AG09319 (cell line): ENCODE data around the gene SEC16A.

ENCODE experiments used
- DNase-seq: peaks from one replicate; pipeline ENCODE4 v3.0.0-alpha.2; 2010; ENCODE audit warnings: low read depth; ENCODE audit errors: extremely low read depth
- TF ChIP-seq, protein P1 (sequence below): IDR thresholded peaks from 2 replicates; pipeline ENCODE4 v1.5.1; 2011; ENCODE audit warnings: low read depth, mild to moderate bottlenecking, inconsistent platforms, low read length, moderate library complexity

Gene SEC16A

DNA sequence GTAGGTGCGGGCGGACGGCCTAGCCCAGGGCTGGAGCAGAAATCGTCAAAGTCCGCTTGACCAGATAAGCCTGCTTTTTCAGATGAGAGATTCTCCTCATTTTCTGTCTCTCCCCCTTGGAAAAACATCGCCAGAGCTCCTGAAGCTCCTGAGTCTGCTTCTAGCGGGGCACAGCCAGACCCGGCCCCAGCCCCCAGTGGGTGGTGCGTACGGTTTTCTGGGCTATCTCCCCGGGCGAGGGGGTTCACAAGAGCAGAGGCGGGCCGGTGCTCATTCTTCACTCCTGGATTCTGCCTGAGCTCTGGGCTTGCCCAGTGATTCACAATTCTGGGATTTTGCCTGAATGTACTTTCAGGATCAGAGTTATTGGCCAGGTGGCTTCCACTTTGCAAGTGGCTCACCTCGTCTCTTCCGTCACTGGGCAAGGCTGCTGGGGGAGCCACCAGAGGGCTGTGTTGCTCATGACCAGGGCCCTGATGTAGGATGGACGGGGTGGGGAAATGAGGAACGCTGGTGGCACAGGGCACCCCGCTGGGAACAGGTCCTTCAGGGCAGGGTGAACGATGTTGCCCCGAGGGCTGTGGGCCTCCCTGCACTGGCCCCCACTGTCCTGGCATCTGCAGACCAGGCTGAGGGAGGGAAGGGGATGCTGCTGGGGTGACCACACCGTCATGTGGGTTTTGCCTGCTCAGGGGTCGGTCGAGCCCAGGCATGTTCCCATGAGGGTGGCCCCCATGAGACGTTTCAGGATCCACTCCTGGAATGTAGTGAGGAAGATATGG, 6.3 kb downstream of the SEC16A start:
- no peak for DNase-seq
- TF ChIP-seq, protein P1, sequence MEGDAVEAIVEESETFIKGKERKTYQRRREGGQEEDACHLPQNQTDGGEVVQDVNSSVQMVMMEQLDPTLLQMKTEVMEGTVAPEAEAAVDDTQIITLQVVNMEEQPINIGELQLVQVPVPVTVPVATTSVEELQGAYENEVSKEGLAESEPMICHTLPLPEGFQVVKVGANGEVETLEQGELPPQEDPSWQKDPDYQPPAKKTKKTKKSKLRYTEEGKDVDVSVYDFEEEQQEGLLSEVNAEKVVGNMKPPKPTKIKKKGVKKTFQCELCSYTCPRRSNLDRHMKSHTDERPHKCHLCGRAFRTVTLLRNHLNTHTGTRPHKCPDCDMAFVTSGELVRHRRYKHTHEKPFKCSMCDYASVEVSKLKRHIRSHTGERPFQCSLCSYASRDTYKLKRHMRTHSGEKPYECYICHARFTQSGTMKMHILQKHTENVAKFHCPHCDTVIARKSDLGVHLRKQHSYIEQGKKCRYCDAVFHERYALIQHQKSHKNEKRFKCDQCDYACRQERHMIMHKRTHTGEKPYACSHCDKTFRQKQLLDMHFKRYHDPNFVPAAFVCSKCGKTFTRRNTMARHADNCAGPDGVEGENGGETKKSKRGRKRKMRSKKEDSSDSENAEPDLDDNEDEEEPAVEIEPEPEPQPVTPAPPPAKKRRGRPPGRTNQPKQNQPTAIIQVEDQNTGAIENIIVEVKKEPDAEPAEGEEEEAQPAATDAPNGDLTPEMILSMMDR: no peak

DNA sequence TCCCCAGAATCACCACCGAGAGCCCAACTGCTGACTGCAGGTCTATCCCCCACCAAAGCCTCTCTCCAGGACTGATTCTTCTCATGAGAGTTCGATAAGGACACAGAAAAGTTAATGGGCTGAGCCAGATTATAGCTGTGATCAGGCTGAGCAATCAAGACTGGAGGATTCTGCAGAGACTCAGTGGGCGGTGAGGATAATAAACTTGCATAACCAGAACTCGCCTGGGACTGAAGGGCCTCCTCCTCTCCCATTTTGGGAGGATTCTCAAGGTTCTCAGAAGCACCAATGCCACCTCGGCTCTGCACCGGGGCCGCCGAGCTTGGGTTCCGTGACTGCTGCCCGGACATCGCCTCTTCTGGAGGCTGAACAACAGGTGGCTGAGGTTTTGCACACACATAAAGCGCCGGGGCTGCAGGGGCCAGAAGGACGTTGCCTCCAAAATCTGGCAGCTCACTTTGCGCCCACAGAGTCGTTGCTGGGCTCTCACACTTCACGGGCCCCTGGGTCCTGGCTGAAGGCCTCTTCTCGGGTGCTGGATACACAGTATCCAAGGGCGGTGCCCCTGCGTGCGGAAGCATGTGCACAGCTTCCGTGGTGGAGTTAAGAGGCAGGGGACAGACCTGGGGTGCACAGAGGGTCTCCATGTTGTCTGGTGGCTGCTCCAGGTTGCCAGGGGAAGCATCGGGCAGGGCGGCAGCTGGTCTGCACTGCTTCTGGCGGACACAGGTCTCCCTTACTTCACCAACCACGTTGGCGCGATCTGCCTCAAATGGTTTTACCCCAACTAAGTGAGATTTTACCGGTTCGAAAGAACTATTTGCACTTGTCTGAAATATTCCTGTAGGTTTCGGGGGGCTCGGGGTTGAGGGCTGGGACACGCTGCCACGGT, 7.6 kb downstream of the SEC16A start:
- TF ChIP-seq, protein P1: no peak
- DNase-seq: no peak

DNA sequence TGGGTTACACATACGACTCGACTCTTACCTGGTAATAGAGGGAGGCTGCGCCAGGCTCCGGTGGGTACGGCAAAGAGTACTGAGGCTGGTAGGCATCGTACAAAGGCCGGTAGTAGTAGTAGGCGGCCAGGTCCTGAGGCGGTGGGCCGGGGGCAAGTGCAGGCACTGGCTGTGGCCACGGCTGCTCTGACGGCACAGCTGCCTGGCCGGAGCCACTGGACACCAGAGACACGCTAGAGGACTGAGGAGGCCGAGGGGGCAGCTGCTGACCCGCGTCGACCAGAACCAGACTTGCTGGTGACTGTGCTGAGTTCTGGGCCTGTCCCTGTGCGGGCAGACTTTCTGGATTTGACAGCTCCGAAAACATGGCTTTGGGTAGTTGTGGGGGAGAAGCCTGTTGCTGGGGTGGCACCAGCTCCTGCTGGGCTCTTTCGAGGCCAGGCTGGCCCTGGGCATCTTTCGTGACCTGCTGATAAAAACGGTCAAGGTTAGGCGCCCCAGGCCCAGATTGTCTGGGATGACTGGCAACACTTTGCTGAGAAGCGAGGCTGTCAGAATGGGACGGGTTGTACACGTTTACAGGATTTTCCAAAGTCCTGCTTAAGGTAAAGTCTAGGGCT, 8.7 kb downstream of the SEC16A start:
- DNase-seq: no peak
- TF ChIP-seq, protein P1: no peak

DNA sequence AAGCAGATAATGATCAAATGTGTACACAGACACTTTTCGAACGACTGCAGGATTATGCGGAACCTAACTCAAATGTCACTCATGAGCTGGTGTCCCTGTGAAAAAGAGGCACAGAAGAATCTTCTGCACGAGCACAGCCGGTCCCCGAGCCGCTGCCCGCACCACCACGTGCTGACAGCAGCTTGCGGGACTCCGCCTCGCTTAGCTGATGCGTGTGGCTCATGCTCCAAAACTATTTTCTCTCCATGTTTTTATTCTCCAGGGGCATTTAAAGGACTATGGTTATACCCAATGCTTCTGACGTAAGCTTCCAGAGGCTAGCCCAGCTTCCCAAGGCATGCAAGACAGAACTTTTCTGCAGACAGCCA, 9.5 kb downstream of the SEC16A start:
- TF ChIP-seq, protein P1: no peak
- no peak for DNase-seq

DNA sequence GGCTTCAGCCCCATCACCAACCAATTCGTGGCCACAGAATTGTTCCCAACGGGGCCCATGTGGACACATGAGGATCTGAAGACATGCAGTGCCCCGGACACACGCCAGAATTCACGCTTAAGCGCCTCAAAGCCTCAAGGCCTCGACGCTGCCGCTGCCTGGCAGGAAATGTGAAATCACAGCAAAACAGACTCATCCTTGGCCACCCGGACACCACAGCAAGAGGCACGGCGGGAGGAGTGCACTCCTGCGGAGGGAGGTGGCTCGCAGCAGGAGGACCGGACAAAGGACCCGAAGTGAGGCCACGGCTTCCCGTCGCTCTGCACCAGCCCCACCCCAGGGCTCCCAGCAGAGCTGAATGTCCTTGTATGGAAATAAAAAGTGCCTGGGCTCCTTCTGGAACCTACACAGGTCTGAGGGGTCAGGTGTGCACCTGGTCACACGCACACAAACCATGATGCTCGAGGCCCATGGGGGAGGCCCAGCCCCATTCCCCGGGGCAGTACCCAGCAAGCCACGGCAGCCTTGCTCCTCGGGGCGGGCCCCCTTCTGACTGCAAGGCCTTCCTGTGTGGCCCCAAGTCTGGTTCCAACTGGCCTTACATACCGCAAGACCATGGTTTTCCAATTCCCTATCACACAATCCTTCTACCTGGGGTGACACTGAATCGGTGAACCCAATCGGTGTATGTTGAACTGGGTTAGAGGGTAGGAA, 10.0 kb downstream of the SEC16A start:
- TF ChIP-seq, protein P1: no peak
- DNase-seq: no peak

DNA sequence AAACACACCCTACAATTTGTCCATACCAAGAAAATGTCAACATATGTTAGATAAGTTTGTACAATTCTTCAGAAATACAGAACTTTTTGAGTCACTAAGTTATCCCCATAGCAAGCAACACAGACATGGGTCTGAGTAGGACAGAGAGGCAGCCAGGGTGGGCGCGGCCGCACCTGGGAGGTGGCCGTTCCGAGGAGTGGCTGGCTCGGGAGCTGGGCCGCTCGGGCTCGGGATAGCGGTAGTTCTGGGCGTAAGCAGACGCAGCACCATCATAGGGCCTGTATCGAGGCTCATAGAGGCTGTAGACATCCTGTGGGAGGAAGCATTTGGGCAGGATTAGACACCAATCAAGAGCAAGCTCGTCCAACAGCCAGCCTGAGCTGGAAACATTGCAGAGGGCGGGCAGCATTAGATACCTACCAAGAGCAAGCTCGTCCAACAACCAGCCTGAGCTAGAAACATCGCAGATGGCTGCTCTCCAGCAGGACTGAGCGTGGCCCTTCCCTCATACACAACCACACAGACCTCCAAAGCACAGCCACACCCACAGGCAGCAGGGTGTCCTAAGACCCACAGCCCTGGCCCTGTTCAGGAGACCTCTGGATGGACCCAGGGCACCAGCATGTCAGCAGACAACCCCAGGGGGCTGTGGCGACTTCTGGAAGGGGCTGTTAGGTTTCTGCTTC, 10.9 kb downstream of the SEC16A start:
- TF ChIP-seq, protein P1: no peak
- DNase-seq: no peak
